Activated T-cell treated with anti-CD3 and anti-CD28 coated beads for 48 hours (primary cell): Measurements from ENCODE around the gene ELP2.

Experiments used
- DNase-seq: peaks from one replicate; pipeline ENCODE4 v3.0.0-alpha.2; 2020; ENCODE audit warnings: low read depth

Gene ELP2

DNA sequence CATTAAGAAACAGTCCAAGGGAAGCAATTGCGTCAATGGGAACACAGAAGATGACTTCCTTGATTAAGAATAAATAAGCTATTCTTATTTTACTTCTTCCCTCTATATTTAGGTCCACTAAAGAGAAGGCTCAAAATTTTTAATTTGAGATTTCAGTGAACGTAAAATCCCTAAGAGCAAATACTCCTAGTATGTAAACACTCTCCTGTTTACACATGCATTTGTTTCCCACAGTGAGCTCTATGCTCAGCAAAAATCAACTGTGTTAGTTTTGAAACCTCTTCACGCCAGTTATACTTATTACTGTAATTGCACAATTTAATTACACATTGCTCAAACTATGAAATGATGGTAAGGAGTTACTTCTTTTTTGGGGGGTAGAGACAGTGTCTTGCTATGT lies 9.4 kb upstream of the ELP2 start:
- no peak for DNase-seq

DNA sequence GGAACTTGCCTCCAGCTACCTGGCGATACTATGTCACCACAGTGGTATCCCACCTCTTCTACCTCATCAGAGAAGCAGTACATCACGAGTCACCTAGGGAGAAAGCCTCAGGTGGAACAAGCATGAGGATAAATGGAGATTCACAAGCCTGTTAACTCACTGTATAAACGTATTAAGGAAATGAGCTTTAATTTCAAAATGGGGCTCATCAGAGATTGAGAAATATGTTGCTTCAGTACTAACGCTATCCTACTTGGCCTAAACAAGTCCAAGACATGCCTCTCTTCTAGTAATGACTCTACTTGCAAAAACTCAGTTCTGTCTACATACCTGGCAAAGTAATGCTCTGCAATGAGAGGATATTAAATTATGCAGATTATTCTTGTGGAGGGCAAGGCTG lies 4.9 kb upstream of the ELP2 start:
- no peak for DNase-seq

GRCh38 chr18:36126668-36127067 lies 3.0 kb upstream of the ELP2 start:
- DNase-seq, result no peak

DNA sequence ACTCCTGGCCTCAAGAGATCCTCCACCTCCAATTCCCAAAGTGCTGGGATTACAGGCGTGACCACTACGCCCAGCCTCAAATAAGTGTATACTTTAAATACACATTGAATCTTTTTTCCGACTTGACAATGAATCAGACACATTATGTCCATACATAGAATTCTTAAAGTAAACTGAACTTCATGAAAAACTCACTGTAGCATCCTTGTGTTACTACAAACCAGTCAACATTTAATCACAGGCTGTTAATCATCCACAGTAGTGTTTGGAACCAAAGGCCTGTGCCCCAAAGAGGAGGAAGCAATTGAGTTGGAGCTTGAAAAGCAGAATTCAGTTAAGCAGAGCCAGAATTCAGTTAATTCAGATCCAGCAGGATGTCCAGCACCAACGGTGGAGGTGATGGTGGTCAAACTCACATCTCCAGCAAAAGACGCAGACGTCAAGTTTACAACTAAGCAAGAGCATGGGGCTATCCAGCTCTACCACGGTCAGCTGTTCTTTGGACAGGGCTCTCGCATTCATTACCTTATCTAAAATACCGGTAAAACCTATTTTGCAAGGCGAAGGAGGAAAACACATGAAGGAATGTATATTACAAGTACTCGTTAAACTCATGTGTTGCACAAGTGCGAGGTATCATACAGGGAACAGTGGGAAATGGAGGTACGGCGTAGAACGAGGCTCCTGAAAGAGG lies 1.7 kb upstream of the ELP2 start:
- DNase-seq, result no peak

DNA sequence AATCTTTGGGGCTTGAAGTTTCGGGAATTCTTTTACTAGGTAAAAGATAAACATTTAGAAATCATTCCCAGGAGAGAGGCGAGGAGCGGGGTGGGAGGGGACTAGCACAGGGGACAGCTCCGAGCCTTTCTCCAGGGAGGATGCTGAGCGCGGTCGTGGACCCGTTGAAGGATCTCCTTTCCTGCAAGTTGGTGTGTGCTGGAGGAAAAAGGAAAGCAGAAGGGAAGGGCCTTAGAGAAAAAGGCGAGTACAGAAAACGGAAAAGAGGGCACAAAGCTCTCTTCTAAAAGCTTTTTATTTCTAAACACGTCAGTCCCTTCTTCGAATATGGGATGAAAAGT lies 1.2 kb upstream of the ELP2 start:
- no peak for DNase-seq

- no peak for DNase-seq
Observed at GRCh38 chr18:36128907-36129299, 796 bp upstream of the ELP2 start.

DNA sequence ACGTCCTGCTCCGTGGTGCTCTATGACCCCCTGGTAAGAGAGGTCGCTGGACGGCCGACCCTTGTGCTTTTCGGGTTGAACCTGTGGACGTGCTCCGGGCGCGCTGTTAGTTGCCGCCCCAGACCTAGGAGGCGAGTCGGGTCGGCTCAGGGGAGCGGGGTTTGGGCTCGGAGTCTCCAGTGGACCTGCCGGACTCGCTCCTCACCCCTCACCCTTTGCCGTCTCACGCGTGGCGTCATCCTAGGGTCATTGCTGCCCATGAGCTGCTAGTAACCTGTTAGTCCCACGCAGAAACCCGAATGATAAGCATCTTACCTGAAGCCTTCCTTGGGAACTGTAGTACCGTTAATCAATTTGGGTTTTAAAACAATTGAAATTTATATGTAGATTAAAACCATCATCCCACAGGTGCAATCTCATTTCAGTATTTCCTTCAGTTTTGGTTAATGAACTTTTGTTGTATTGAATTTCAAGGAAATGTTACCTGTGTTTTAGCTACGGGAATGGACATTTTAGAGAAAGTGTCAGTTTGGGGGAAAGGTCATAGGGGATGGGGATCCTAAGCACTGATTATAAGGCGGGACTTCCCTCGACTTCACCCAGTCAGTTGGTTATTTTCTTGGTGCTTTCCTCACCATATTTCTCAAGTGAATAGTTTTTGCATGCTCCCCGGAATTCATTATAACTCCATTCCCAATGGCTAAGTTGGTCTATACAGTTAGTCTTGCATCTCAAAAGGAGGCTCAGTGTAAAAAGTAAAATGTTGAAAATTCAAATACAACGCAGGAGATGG lies 536 bp downstream of the ELP2 start:
- no peak for DNase-seq

- no peak for DNase-seq
Observed at GRCh38 chr18:36130883-36131653, 1.4 kb downstream of the ELP2 start.

DNA sequence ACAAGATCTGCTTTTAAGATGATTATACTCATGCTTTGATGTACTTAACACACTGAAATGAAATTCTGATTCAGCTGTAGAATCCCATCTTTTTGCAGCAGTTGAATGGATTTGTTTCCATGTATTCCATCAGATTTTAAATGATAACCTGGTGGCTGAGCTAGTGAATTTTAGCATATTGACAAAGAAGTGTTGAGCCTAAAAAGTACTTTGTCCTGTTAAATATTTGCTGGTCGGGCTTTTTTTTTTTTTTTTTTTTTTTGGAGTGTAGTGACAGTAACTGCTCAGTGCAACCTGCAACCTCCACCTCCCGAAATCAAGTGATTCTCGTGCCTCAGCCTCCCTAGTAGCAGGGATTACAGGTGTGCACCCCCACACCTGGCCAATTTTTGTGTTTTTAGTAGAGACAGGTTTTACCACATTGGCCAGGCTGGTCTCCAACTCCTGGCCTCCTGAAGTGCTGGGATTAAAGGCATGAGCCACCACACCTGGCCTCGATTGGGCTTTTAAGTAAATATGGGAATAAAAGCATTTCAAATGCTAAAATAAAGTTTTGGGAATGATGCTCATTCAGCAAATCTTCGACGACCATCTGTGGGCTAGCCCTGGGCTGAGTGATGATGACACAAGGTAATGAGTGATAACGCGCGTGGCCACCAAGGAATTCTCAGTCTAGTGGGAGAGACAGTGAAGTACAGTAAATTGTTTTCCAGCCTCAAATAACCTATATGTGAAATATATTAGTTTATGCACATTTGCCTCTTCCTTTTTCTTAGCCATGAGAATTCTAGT lies 2.2 kb downstream of the ELP2 start:
- no peak for DNase-seq

DNA sequence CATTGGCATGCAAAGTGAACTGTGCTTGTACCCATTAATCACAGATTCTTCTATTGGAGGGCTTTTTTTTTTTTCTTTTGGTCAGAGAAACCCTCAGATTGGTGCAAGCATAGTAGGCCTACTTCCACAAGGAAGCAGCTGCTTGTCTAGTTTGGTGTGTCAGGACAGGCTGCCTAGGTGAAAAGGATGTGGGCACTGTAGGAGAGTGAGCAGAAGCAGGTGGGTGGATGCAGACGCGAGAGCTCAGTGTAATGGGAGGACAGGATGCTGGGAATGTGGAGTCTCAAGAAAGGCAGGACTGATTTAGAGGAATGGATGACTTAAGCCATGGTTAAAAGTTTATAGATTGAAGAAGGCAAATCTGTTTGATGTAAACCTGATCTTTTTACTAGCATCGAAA lies 3.1 kb downstream of the ELP2 start:
- no peak for DNase-seq

GRCh38 chr18:36135264-36135663 lies 5.6 kb downstream of the ELP2 start:
- DNase-seq, result no peak

- DNase-seq, result no peak
Observed at GRCh38 chr18:36139245-36139644, 9.5 kb downstream of the ELP2 start.

DNA sequence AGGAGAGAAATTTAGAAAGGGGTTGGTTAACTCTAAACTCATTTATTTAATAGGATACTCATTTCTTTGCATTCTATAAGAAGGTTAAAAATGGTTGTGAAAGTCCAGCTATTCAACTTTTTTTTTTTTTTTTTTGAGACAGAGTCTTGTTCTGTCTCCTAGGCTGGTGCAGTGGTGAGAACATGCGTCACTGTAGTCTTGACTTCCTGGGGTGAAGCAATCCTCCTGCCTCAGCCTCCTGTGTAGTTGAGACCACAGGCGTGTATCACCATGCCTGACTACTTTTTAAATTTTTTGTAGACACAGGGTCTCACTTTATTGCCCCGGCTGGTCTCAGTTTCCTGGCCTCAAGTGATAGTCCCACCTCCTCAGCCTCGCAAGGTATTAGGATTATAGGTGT lies 11.9 kb downstream of the ELP2 start:
- DNase-seq, result no peak

DNA sequence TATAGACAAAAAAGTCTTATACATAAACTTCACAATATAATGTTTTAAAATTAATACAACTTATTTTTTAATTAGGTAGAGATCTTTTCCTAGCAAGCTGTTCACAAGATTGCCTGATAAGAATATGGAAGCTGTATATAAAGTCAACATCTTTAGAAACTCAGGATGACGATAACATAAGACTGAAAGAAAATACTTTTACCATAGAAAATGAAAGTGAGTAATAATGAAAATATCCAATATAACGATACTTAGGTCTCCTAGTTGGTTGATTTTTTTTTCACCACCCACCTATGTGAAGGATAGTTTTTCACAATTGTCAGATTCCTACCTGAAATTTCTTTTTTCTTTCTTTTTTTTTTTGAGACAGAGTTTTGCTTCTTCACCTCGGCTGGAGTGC lies 13.1 kb downstream of the ELP2 start:
- DNase-seq, result no peak

DNA sequence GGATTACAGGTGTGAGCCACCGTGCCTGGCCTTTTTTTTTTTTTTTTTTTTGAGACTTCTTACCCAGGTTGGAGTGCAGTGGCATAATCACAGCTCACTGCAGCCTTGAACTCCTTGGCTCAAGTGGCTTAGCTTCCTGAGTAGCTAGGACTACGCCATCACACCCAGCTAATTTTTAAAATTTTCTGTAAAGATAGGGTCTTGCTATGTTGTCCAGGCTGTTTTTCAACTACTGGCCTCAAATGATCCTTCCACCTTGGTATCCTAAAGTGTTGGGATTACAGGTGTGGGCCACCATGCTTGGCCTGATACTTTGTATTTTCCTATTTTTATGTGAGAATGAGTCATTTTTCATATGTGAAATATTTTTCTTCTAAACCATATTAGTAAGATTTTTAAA lies 13.7 kb downstream of the ELP2 start:
- no peak for DNase-seq

DNA sequence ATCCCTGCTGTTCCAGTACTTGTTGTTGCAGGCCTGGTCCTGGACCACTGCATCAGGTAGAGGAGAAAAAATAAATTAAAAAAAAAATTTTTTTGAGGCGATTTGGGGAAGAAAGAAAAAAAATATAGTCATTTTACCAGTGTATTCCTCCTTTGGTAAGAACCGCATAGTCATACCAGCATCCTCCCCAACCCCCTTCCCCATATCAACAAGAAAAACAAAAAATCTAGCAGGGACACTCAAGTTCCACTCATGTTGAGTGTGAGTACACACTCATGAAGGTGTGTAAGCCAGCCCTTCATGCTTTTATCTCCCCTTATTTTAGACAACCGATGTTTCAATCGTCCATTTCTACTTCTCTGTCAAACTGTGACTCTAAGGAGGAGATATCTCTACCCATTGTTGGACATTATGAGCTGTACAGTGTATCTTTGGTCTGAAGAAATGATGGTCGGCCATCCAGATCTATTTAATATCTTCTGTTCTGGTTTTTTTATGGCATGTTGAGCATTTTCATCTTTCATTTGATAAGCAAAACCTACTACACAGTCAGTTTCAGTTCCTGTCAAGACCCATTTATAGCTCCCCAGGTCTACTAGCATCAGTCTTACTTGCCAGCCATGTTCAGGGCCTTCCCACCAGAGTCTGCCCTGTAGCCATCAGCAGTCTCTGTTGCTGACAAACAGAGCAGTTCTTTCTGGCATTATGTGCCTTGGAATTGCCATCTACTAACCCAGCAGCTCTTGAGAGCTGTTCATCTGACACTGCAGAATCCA lies 20.0 kb downstream of the ELP2 start:
- DNase-seq, result no peak

DNA sequence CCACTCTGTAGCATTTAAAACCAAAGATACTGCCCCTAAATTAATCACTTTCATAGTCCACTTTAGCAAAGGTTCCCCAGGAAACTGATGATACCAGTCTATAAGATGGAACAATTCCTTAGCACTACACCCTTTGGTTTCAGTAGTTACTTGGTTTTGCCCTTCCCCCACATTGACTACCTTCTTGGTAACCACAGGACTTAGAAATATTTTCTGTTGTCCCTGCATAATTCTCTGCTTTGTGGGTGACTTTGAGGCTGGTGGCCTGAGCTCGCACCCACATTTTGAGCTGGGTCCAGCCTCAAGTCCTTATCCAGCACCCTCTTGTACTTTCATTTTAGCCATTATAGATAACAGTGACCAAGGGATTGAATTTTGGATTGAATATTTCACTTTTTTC lies 23.1 kb downstream of the ELP2 start:
- no peak for DNase-seq

DNA sequence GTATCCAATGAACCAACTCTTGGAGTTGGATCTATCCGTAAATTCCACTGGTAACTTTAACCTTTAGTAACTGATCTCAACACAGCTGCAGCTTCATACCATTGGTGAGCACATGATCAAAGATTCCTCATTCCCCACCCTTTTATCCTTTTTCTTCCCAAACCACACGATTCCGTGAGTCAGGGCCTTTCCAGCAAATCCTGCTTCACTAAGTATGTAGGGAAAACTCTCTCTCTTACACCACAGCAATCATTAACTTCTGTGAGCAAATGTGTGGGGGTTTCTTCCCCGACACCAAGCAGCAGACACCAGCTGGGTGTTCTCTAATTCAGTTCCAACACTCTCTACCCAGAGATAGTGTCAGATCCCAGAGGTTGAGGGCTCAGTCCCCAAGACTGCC lies 23.5 kb downstream of the ELP2 start:
- DNase-seq, result no peak

- no peak for DNase-seq
Observed at GRCh38 chr18:36153771-36154170, 24.1 kb downstream of the ELP2 start.

DNA sequence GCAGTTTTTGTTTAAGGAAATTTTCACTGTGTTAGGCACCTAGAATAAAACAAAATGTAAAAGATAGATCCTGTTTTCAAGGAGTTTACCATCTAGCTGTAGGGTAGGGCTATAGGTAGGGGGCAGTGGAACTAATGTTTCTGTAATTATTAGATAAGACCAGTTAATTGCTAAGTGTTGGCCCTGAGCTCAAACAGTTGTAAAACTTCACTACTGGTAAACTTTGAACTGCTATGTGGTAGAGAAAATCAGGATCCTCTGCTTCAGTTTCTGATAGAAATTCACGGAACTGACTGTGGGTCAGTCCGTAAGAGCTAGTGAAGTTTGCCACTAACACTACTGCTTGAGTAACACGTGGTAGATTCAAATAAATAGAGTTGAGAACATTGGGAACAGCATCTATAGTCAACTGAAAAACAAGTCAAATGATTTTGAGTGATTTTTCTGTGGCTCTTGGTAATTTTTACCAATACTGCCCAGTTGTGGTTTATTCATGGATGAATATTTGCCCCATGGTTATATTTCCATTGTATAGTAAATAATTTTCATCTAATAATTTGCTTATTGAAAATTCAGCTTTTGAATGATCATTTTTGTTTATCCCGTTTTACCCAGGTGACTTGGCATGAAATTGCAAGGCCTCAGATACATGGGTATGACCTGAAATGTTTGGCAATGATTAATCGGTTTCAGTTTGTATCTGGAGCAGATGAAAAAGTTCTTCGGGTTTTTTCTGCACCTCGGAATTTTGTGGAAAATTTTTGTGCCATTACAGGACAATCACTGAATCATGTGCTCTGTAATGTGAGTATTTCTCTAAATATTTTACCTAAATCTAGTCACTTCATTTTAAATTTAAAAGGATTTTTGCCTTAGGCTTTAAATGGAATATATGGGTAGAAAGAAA lies 26.4 kb downstream of the ELP2 start:
- DNase-seq, result no peak

GRCh38 chr18:36157441-36157840 lies 27.7 kb downstream of the ELP2 start:
- no peak for DNase-seq
